ENCODE results near the gene CACNA1B.
"Not testable (repeated sequence)": the region's sequence is repeated elsewhere in the genome, so short reads cannot be mapped to it uniquely, and the experiment has no call there.

CACNA1B gene

DNA sequence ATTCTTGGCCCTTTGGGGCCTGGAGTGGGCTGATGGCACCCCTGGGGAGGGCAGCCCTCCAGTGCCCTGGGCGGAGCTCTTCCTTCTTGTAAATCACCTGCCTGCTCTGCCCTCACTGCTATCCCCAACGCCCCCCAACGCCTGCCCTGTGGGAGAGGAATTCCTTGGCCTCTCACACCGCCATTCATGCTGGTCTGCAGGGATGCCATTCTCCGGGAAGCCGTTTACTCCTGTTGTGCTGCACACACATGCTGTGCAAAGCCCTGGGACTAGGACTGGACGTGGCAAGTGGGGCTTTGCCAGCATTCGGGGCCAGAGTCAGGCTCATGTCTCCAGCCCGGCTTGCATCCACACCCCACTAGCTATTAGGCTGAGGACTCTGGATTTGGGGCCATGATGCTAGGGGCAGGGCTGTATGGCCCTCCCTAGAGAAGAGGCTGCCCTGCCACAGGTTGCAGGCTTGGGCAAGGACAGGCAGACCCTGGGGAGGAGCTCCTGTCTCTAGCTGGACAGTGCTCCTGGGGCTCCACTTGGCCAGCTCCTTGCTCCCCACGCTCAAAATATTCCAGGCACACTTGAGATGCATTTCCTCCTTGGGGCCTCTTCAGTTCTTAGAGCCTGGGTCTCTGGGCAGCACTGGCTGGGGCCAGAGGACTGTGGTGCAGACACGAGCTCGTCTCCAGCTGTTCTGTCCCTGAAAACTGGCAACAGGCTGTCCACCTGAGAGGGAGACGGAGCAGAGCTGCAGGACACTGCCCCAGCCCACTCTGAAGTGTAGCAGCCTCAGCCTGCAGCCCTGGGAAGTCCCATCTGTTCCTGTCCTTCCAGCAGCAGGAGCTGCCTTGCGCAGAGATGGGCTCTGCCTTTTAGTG, 226.9 kb downstream of the CACNA1B start:
- DNase-seq: no peak

DNA sequence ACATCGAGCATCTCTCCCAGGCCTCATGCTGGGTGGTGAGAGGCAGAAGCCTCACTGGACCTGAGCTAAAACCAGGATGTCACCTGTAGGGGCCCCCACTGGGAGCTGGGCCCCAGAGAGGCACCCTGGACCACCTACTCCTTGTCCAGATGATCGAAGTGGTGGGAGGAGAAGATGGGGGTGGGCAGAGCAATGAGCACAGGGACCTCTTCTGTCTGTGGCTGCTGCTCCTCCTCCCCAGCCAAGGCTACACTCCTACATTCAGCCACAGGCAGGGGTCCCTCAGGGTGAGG, 227.5 kb downstream of the CACNA1B start:
- no peak for DNase-seq

DNA sequence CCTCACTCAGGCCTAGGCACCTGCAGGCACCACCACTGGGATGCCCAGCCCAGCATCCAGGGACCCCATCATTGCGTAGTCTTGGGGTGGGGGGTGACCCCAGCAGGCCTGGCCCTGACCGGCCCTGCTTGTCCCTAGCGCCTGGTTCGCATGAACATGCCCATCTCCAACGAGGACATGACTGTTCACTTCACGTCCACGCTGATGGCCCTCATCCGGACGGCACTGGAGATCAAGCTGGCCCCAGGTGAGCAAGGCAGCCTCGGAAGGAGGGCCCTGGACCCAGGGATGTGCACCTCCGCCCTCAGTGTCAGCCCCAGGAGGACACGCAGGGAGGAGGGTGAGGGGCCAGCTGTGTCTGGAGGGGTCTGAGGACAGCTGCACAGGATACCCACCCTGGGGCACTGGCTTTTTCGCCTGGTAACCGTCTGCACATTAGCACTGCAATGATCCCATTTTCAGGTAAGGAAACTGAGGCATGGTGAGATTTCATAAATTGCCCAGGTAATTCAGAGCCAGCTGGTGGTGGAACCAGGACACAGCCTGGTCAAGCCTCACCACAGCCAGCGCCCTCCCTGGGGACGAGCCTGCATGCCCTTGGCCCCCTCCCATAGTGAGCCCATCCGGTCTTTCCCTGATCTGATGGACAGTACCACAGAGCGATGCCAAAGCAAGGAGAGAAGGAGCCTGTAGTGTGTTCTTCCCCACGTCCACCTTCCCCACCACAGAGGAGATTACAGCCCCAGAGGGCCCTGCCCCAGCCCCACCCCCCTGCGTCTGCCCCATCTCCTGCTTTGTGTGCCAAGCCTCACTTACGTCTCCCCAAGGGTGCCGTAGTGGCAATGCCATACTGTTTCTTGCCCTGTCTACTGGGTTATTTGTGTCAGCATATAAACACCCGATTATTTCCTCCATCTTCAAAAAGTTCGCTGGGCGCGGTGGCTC, 228.3 kb downstream of the CACNA1B start:
- no peak for DNase-seq

DNA sequence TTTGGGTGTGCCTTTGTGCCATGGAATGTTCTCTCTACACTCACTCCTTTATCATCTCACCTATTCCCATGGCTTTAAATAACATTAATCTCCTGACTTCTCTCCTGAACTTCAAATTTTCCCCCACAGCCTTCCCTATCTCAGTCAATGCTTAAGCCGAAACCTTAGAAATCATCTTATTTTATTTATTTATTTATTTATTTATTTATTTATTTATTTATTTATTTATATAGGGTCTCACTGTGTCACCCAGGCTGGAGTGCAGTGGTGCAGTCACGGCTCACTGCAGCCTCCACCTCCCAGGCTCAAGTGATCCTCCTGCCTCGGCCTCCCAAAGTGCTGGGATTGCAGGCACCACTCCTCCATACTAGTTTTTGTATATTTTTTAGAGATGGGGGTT, 229.5 kb downstream of the CACNA1B start:
- DNase-seq: not testable (repeated sequence)

DNA sequence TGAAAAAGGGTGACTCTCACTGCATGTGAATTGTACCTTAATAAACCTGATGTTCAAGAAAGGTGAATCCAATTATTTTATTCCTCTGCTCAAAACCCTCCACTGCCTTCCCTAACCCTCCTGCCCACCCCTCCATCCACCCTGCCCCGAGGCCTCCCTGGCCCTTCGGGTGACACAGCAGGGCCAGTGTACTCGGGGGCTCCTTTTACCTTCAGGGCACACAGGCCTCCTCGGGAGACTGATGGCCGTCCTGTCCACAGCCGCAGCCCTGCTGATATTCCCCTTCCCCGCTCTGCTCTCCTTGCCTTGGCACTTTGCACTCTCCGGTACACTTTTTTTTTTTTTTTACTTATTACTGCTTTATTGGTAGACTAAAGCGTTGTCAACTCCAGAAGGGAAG, 234.0 kb downstream of the CACNA1B start:
- no peak for DNase-seq

DNA sequence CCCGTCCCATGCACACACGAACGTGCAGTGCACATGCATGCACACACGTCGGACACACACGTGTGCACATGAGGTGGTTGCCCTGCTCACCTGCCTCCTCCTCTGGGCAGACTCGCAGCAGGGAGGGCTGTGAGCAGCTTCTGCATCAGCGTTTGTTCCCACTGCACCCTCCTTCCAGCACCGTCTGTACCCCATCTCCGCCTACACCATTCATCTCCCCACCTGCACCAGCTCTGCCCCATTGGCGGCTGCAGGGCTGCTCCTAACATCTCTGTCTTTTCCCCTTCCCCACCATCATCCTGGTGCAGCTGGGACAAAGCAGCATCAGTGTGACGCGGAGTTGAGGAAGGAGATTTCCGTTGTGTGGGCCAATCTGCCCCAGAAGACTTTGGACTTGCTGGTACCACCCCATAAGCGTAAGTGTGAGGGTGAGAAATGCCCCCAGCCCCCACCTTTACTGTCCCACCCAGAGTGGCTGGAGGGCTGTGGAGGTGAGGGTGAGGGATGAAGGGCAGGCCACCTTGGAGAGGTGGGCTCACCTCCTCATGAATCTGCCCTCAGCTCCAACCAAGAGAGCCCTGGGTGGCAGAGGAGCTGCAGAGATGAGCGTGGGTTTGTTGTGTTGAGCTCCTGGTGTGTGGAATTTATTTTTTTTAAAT, 234.6 kb downstream of the CACNA1B start:
- DNase-seq: no peak

DNA sequence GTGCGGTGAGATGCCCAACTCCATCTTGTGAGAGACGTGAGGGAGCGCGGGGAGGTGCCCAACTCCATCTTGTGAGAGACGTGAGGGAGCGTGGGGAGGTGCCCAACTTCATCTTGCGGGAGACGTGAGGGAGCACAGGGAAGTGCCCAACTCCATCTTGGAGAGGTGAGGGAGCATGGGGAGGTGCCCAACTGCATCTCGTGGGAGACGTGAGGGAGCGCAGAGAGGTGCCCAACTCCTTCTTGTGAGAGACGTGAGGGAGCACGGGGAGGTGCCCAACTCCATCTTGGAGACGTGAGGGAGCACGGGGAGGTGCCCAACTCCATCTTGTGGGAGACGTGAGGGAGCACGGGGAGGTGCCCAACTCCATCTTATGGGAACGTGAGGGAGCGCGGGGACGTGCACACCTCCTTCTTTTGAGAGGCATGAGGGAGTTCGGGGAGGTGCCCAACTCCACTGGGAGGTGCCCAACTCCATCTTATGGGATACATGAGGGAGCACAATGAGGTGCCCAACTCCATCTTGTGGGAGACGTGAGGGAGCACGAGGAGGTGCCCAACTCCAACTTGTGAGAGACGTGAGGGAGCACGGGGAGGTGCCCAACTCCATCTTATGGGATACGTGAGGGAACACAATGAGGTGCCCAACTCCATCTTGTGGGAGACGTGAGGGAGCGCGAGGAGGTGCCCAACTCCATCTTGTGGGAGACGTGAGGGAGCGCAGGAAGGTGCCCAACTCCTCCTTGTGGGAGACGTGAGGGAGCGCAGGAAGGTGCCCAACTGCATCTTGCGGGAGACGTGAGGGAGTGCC, 235.4 kb downstream of the CACNA1B start:
- DNase-seq: no peak

DNA sequence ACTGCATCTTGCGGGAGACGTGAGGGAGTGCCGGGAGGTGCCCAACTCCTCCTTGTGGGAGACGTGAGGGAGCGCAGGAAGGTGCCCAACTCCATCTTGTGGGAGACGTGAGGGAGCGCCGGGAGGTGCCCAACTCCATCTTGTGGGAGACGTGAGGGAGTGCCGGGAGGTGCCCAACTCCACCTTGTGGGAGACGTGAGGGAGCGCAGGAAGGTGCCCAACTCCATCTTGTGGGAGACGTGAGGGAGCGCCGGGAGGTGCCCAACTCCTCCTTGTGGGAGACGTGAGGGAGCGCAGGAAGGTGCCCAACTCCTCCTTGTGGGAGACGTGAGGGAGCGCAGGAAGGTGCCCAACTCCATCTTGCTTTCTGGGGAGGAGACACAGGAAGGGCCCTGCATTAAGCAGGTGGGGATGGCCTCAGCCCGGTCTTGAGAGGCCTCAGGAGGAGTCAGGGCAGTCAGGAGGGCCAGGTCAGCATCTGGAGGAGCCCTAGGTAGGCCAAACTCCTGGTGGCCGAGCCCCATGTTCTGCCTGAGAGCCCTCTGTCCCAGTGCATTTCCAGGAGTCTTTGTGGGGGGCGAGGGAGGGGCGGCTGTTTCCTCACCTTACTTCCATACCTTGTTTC, 236.2 kb downstream of the CACNA1B start:
- not testable (repeated sequence) for DNase-seq

DNA sequence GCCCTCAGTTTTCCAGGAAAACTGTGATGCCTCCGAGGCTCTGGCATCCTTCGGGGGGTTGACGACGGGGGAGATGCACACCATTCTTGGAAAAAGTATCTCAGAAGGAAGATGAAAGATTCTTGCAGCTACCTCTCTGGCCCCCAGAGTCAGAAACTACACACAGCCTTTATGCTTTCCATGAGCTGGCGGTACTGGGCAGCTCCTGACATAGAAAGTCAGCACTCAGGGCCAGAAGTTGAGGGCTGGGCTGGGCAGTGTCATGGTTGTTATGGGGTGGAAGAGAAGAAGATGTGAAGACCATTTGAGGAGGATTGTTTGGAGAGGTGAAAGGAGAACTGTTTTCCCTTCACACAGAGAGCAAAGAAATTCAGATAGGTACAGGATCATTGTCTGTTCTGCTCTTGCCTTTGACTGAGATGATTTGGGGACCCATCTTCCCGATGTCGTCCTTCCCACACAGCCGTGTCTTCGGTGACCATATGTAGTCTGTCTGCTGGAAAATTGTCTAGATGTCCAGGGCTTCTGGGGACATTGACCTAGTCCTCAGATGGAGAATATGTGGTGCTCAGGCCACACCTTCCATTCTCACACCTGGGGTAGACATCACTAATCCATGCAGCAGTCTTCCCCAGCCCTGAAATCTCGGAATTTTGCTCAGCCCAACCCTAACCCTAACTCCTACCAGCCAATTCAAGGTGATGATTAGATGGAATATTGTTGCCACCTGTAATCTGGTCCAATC, 237.1 kb downstream of the CACNA1B start:
- no peak for DNase-seq

DNA sequence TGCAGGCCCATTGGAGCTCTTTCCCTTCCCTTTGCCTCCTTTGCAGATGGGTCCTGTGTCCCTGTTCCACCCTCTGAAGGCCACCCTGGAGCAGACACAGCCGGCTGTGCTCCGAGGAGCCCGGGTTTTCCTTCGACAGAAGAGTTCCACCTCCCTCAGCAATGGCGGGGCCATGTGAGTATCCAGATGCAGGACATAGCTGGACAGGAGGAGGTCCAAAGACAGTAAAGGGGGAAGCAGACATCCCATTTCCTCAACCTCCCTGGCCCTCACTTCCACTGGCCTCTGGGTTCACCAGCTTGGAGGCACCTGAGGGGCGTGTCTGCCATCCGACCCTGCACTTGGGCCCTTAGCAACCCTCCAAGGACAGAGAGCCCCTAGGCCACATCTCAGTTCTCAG, 237.9 kb downstream of the CACNA1B start:
- DNase-seq: no peak

DNA sequence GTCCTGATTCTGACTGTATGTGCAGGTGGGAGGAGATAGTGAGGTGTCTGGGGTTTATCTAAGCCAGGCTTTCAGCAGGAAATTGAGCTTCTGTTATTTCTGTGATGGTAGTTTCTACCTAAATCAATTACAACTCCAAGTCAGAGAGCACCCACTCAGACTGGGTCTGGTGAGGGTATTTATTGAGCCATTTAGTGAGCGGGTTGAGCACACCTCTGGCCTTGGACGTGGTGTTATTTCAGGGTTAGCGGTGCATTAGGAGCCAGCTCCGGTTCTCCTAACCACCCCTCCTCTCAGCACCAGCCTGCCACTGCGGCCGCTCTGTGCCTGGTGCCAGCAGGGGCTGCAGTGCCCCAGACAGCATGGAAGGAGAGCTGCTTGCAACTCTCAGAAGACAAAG, 238.9 kb downstream of the CACNA1B start:
- no peak for DNase-seq

DNA sequence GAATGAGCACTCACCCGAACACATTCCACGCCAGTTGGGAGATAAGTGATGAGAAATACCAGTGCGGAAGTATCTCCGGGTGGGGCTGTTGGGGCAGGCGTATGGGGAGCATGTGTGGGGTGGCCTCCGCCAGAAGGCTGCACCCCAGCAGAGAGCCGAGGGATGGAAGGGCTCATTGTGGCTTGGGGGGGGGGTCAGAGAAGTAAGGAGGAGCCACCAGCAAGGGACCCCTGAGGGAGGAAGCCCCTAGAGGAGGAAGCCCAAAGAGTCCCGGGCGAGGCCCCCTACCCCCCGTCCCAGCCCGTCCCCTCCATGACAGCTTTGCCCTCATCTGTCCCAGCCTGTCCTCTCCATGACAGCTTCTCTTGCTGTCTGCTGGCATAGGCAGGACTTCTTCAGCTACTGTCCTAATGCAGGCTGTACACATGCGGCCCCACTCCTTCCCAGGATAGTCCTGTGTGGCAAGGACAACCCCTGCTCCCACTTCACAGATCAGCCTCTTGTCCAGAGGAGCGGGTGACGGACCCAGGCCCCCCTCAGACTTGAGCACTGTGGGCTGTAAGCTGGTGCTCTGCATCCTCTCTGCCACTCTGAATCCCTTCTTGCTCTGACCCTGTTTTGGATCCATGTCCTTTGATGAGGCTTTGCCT, 239.6 kb downstream of the CACNA1B start:
- no peak for DNase-seq

DNA sequence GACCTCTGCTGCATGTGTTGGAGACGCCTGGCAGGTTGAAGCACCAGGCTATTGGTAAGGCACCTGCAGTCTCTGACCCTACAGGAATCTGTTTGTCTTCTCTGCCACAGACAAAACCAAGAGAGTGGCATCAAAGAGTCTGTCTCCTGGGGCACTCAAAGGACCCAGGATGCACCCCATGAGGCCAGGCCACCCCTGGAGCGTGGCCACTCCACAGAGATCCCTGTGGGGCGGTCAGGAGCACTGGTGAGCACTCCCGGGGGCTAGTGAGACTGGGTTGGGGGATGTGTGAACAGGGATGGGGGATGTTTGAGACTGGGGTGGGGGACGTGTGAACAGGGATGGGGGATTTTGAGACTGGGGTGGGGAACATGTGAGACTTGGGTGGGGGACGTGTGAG, 240.3 kb downstream of the CACNA1B start:
- DNase-seq: no peak

DNA sequence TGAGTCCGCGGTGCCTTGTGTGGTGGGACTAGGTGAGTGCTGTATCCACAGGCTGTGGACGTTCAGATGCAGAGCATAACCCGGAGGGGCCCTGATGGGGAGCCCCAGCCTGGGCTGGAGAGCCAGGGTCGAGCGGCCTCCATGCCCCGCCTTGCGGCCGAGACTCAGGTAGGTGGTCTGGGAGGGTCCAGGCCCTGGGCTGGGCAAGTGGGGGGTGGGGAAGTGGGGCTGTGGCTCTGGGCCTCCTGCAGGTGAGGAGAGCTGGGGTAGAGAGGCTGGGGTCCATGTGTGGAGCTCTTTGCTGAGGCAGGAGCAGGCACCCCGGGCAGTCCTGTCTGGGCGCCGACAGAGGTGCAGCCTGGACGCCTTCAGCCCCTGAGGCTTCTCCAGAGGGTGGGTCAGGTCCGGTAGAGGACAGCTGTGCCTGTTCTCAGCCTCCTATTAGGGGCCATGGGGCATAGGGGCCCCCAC, 241.1 kb downstream of the CACNA1B start:
- DNase-seq: no peak

DNA sequence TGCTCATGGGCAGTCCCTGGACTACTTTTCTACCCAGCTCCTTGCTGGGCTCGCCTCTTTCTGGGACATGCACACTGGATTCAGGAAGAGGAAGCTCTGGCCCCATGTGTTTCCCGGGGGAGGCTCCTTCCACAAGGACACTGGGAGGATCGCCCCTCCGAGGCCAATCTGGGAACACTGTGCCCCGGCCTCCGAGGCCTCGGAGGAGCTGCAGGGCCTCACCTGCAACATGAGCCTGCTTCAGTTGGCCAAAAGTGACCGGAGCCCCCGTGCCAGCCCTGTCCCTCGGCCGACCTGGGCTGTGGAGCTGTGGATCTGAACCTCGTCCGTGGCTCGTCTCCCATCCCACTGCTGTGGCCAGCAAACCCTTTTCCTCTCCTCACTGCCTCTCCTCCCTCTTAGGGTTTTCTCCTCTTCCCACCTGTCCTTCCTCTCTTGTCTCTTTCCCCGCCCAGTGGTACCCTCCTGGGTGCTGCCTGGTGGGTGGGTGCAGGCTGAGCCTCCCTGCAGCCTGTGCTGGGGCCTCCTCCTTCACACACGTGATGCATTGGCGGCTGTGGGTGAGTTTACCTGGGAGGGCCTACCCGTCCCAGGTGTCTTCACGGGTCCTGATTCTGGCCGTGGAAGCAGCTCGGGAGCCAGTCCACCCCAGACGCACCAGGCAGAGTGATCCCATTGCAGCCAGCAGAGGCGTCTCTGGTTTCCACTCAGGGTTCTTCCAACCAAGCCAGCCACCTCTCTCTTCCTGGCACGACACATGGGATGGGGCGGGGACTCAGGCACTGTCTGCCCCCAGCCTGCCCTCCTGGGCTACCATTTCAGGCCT, 241.8 kb downstream of the CACNA1B start:
- no peak for DNase-seq

DNA sequence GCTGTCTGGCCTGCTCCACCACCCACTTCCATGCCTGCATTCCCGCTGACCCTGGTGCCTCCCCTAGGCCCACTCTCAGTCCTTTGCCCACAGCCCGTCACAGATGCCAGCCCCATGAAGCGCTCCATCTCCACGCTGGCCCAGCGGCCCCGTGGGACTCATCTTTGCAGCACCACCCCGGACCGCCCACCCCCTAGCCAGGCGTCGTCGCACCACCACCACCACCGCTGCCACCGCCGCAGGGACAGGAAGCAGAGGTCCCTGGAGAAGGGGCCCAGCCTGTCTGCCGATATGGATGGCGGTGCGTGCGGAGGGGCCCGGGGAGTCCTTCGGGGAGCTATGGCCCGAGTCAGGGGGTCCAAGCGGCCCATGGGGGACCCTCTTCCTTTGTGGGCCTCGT, 242.5 kb downstream of the CACNA1B start:
- no peak for DNase-seq

DNA sequence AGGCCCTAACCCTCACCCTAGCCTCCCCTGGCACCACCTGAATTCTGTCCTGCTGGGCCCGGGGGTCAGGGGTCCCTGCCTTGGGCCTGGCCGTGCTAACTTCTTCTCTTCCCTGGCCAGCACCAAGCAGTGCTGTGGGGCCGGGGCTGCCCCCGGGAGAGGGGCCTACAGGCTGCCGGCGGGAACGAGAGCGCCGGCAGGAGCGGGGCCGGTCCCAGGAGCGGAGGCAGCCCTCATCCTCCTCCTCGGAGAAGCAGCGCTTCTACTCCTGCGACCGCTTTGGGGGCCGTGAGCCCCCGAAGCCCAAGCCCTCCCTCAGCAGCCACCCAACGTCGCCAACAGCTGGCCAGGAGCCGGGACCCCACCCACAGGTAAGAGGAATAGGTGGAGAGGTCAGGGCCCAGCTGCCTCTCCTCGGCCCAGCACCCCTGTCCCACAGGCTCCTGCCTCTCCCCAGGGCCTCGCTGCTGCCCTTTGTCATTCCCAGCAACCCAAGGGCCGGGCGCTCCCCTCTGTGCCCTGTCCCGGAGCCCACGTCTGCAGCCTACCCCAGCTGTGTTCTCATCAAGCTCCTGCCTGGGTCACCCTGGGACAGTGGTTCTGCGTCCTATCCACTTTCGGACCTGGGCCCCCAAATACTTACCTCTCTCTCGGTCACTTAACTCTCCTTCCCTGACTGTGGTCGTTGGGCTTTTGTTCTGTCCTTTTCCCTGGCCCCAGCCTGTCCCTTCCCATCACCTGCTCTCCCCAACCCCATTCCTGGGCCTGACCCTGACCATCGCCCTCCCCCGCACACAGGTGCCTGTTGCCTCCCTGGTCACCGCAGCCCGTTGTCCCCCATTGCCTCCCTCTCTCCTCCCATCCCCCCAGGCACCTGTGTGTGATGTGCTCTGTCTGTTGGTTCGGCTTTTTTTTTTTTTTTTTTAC, 243.2 kb downstream of the CACNA1B start:
- DNase-seq: no peak

DNA sequence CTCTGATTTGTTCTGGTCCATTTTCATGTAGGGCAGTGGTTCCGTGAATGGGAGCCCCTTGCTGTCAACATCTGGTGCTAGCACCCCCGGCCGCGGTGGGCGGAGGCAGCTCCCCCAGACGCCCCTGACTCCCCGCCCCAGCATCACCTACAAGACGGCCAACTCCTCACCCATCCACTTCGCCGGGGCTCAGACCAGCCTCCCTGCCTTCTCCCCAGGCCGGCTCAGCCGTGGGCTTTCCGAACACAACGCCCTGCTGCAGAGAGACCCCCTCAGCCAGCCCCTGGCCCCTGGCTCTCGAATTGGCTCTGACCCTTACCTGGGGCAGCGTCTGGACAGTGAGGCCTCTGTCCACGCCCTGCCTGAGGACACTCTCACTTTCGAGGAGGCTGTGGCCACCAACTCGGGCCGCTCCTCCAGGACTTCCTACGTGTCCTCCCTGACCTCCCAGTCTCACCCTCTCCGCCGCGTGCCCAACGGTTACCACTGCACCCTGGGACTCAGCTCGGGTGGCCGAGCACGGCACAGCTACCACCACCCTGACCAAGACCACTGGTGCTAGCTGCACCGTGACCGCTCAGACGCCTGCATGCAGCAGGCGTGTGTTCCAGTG, 244.0 kb downstream of the CACNA1B start:
- DNase-seq: no peak

Measured in stimulated activated CD4-positive, alpha-beta T cell treated with anti-CD3 and anti-CD28 coated beads, Interleukin-4, amount 100 ng/mL, for 24 hours (primary cell).